MM.1S (cell line): ENCODE data around the gene MVK.

Experiments used
- DNase-seq: peaks from one replicate; pipeline ENCODE4 v3.0.0-alpha.2; 2015
- H2AFZ ChIP-seq: fragments of 300-600 bp; sonication (generic); 2 replicates; pipeline ENCODE4 v1.6.0; 2016; ENCODE audit warnings: antibody characterized with exemption, low read length
- H3F3A ChIP-seq: fragments of 300-600 bp; sonication (generic); 2 replicates; pipeline ENCODE4 v1.6.1; 2016; ENCODE audit warnings: mild to moderate bottlenecking, antibody characterized with exemption, low read length, moderate library complexity, mixed read lengths; ENCODE audit not compliant: insufficient read depth
- H3K27ac ChIP-seq: fragments of 300-600 bp; sonication (generic); 2 replicates; pipeline ENCODE4 v1.5.1; 2016; ENCODE audit warnings: mild to moderate bottlenecking, low read length
- H3K27me3 ChIP-seq: fragments of 300-600 bp; sonication (generic); replicated peaks from 2 replicates; pipeline ENCODE4 v1.6.0; 2016; ENCODE audit warnings: low read length; ENCODE audit not compliant: insufficient read depth
- H3K36me3 ChIP-seq: fragments of 300-600 bp; sonication (generic); replicated peaks from 2 replicates; pipeline ENCODE4 v1.6.1; 2016; ENCODE audit warnings: mild to moderate bottlenecking, low read length, mixed read lengths; ENCODE audit not compliant: insufficient read depth
- H3K4me1 ChIP-seq: fragments of 300-600 bp; sonication (generic); 2 replicates; pipeline ENCODE4 v1.6.1; 2016; ENCODE audit warnings: low read length, mixed read lengths
- H3K4me2 ChIP-seq: fragments of 300-600 bp; sonication (generic); 2 replicates; pipeline ENCODE4 v1.6.0; 2016; ENCODE audit warnings: low read depth, low read length
- H3K4me3 ChIP-seq: fragments of 300-600 bp; sonication (generic); 2 replicates; pipeline ENCODE4 v1.5.1; 2016; ENCODE audit warnings: low read length, mixed read lengths
- H3K79me2 ChIP-seq: fragments of 300-600 bp; sonication (generic); 2 replicates; pipeline ENCODE4 v1.6.1; 2016; ENCODE audit warnings: mixed run types, low read length, mixed read lengths
- H3K9ac ChIP-seq: fragments of 300-600 bp; sonication (generic); 2 replicates; pipeline ENCODE4 v1.6.1; 2016; ENCODE audit warnings: low read length, mixed read lengths
- H3K9me2 ChIP-seq: fragments of 300-600 bp; sonication (generic); replicated peaks from 2 replicates; pipeline ENCODE4 v1.6.1; 2016; ENCODE audit warnings: mild to moderate bottlenecking, low read length, mixed read lengths; ENCODE audit not compliant: insufficient read depth
- H3K9me3 ChIP-seq: fragments of 300-600 bp; sonication (generic); replicated peaks from 2 replicates; pipeline ENCODE4 v1.6.1; 2016; ENCODE audit warnings: mild to moderate bottlenecking, low read length, mixed read lengths; ENCODE audit not compliant: insufficient read depth
- H4K20me1 ChIP-seq: fragments of 300-600 bp; sonication (generic); 2 replicates; pipeline ENCODE4 v1.6.1; 2016; ENCODE audit warnings: mild to moderate bottlenecking, low read length, moderate library complexity, mixed read lengths; ENCODE audit not compliant: insufficient read depth
- EZH2 ChIP-seq: fragments of 300-600 bp; sonication (generic); optimal IDR thresholded peaks from 2 replicates; pipeline ENCODE3; 2017; ENCODE audit warnings: low read depth, mild to moderate bottlenecking, antibody characterized with exemption, low read length, mixed read lengths
- EZH2phosphoT487 ChIP-seq: fragments of 300-600 bp; sonication (generic); IDR thresholded peaks from 2 replicates; pipeline ENCODE4 v1.6.1; 2018; ENCODE audit warnings: antibody characterized with exemption, low read length
- TF ChIP-seq, protein P1 (sequence below): fragments of 300-600 bp; sonication (generic); IDR thresholded peaks from 2 replicates; pipeline ENCODE4 v1.5.1; 2016; ENCODE audit warnings: antibody characterized with exemption, low read length, mixed read lengths

Gene MVK

DNA sequence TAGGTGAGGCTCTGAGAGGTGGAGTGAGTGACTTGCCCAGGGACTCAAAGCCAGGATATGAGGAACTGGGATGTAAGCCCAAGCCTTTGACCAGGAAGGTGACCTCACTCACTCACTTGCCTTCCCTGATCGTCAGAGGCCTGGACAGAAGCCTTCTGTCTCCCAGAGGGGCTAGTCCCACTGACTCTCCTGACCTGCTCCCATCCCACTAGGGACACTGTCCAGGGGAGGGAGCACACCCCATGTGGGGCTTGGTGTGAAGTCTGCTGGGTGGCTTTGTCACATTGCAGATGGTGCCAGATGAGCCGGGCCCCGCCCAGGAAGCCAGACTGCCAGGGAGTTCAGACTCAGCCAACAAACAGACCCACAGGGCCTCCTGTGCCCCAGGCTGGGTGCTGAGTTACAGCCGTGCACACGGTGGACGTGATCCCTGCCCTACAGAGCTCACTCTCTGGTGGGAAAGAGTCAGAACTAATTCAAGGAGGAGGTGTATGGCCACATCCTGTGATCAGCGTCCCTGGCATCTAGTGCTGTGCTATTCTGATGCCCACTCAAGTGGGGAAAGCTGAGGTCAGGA, 28.6 kb upstream of the MVK start:
- Histone ChIP-seq H3K4me1 (no peaks in the 10 kb centered on the region), H2AFZ (no peak overlapping the region), H3K79me2 (no peaks in the 10 kb centered on the region), H3K27me3 (no peaks in the 10 kb centered on the region), H3K36me3 (no peaks in the 10 kb centered on the region), H3K9me2 (no peaks in the 10 kb centered on the region), H3K9me3 (no peaks in the 10 kb centered on the region), H3K4me3 (no peak overlapping the region), H3F3A (no peaks in the 10 kb centered on the region), H3K9ac (no peak overlapping the region), H3K27ac (no peak overlapping the region), H4K20me1 (no peaks in the 10 kb centered on the region), H3K4me2 (no peak overlapping the region)
- no peak for TF ChIP-seq EZH2phosphoT487
- TF ChIP-seq, protein P1, sequence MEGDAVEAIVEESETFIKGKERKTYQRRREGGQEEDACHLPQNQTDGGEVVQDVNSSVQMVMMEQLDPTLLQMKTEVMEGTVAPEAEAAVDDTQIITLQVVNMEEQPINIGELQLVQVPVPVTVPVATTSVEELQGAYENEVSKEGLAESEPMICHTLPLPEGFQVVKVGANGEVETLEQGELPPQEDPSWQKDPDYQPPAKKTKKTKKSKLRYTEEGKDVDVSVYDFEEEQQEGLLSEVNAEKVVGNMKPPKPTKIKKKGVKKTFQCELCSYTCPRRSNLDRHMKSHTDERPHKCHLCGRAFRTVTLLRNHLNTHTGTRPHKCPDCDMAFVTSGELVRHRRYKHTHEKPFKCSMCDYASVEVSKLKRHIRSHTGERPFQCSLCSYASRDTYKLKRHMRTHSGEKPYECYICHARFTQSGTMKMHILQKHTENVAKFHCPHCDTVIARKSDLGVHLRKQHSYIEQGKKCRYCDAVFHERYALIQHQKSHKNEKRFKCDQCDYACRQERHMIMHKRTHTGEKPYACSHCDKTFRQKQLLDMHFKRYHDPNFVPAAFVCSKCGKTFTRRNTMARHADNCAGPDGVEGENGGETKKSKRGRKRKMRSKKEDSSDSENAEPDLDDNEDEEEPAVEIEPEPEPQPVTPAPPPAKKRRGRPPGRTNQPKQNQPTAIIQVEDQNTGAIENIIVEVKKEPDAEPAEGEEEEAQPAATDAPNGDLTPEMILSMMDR = no peak
- TF ChIP-seq EZH2 = no peak
- no peak for DNase-seq

DNA sequence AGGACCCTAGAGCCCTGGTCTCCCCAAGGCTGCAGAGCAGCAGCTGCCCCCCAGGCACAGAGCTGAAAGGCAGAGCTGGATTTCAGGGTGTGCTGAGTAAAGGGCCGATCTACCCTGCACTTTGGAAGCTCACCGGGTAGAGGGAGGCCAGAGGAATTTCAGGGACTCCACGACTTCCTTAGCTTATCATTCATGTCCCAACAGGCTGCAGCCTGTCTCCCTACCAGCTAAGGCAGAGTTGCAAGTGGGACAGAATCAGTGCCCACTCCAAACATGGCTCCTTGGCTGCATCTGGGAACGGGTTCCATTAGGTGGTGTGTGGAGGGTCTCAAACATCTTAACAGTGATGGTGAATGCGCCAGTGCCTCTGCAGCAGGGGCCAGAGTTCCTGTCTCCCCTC, 27.8 kb upstream of the MVK start:
- H3K4me2 ChIP-seq = no peak overlapping the region
- DNase-seq = no peak

DNA sequence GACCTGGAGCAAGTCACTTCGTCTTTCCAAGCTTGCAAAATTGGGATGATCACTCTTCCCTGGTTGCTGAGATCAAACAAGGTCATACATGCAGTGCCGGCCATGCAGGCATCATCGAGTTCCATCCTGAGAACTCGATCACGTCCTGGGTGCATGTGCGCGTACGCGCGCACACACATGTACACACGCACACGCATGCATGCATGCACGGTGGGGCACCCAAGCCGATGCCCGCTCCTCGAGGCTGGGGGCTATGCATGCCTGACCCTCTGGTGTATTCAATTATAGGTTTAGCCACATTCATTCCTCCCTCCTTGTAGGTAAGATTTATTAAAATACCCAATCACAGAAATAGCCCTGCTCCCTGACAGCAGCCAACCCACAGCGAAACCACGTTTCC, 26.3 kb upstream of the MVK start:
- DNase-seq = no peak
- no peak overlapping the region for H3K27ac ChIP-seq
- H3K9ac ChIP-seq = no peak overlapping the region
- TF ChIP-seq EZH2 (no peak), EZH2phosphoT487 (no peak)
- TF ChIP-seq, protein P1 = no peak
- H4K20me1 ChIP-seq = no peaks in the 10 kb centered on the region
- H3K4me1 ChIP-seq = no peaks in the 10 kb centered on the region
- no peaks in the 10 kb centered on the region for H3F3A ChIP-seq
- H2AFZ ChIP-seq = no peak overlapping the region
- H3K9me3 ChIP-seq = no peaks in the 10 kb centered on the region
- no peaks in the 10 kb centered on the region for H3K9me2 ChIP-seq
- H3K4me3 ChIP-seq = no peak overlapping the region
- no peaks in the 10 kb centered on the region for H3K36me3 ChIP-seq
- H3K79me2 ChIP-seq = no peaks in the 10 kb centered on the region
- no peaks in the 10 kb centered on the region for H3K27me3 ChIP-seq
- no peak overlapping the region for H3K4me2 ChIP-seq

More for the DNA sequence above, 27.8 kb upstream of the MVK start:
- no peaks in the 10 kb centered on the region for H3K79me2 ChIP-seq
- H3F3A ChIP-seq = no peaks in the 10 kb centered on the region
- no peaks in the 10 kb centered on the region for H3K4me1 ChIP-seq
- no peaks in the 10 kb centered on the region for H3K9me2 ChIP-seq
- H4K20me1 ChIP-seq = no peaks in the 10 kb centered on the region
- H2AFZ ChIP-seq = no peak overlapping the region
- H3K9ac ChIP-seq = no peak overlapping the region
- TF ChIP-seq EZH2 (no peak), EZH2phosphoT487 (no peak)
- TF ChIP-seq, protein P1 = no peak
- H3K27me3 ChIP-seq = no peaks in the 10 kb centered on the region
- H3K36me3 ChIP-seq = no peaks in the 10 kb centered on the region
- no peaks in the 10 kb centered on the region for H3K9me3 ChIP-seq
- H3K27ac ChIP-seq = no peak overlapping the region
- H3K4me3 ChIP-seq = no peak overlapping the region
